PC-9 (cell line): ENCODE data around the gene ACACA. TPM values are rescaled to one million over a fixed set of nuclear protein-coding genes. Genes with fewer than 3 reads are reported as not detected.
A peak's percentile ranks its signal among the peaks of the same experiment; 100 is the strongest.

Experiments
- BruUV-seq: library from RNA; stranded (reverse); fragments of 400-500 nt; replicated peaks from 2 replicates; lab custom pipeline; 2021; lab: Mats Ljungman, UMichigan
- CTCF ChIA-PET: fragments of 300-600 bp; sonication (Branson Sonifier 250); formaldehyde crosslinking; loops from one replicate; lab custom pipeline; 2022; ENCODE audit warnings: antibody characterized with exemption; lab: Charles Lee
- POLR2A ChIA-PET: fragments of 300-600 bp; sonication (Branson Sonifier 250); formaldehyde crosslinking; loops from one replicate; lab custom pipeline; 2022; ENCODE audit warnings: antibody characterized with exemption; ENCODE audit not compliant: unreplicated experiment; lab: Charles Lee
- DNase-seq, 2 experiments: peaks; one replicate each; pipeline versions ENCODE4 v3.0.0 to v3.0.0-alpha.2; 2015 to 2022; ENCODE audit warnings: mixed read lengths in 1 of 2
- H2AFZ ChIP-seq: fragments of 200-600 bp; sonication (generic); 2 replicates; pipeline ENCODE4 v1.8.1; 2017; ENCODE audit warnings: antibody characterized with exemption
- H3F3A ChIP-seq: fragments of 200-600 bp; sonication (generic); 2 replicates; pipeline ENCODE4 v1.8.1; 2017; ENCODE audit warnings: antibody characterized with exemption, mild to moderate bottlenecking, low read depth; ENCODE audit not compliant: insufficient read depth
- H3K27ac ChIP-seq: fragments of 200-600 bp; sonication (generic); 2 replicates; pipeline ENCODE4 v1.6.1; 2016; ENCODE audit warnings: mixed run types
- H3K27me3 ChIP-seq: fragments of 200-600 bp; sonication (generic); 2 replicates; pipeline ENCODE4 v1.6.1; 2016; ENCODE audit warnings: low read depth, mixed run types; ENCODE audit not compliant: insufficient read depth
- H3K36me3 ChIP-seq: fragments of 200-600 bp; sonication (generic); 2 replicates; pipeline ENCODE4 v1.6.1; 2016; ENCODE audit warnings: low read depth, mixed run types
- H3K4me1 ChIP-seq: fragments of 200-600 bp; sonication (generic); replicated peaks from 2 replicates; pipeline ENCODE4 v1.6.1; 2016; ENCODE audit warnings: mixed run types; ENCODE audit not compliant: insufficient read depth
- H3K4me2 ChIP-seq: fragments of 200-600 bp; sonication (generic); 2 replicates; pipeline ENCODE4 v1.6.1; 2017; ENCODE audit warnings: mixed run types
- H3K4me3 ChIP-seq: fragments of 200-600 bp; sonication (generic); 2 replicates; pipeline ENCODE4 v1.6.1; 2016; ENCODE audit warnings: mixed run types
- H3K79me2 ChIP-seq: fragments of 200-600 bp; sonication (generic); 2 replicates; pipeline ENCODE4 v1.6.1; 2017; ENCODE audit warnings: low read depth, mixed run types
- H3K9me2 ChIP-seq: fragments of 200-600 bp; sonication (generic); 2 replicates; pipeline ENCODE4 v1.8.1; 2017; ENCODE audit warnings: mild to moderate bottlenecking; ENCODE audit not compliant: insufficient read depth
- H3K9me3 ChIP-seq: fragments of 200-600 bp; sonication (generic); 2 replicates; pipeline ENCODE4 v1.8.1; 2016; ENCODE audit warnings: low read depth; ENCODE audit not compliant: insufficient read depth
- H4K20me1 ChIP-seq: fragments of 200-600 bp; sonication (generic); 2 replicates; pipeline ENCODE4 v1.8.1; 2017; ENCODE audit not compliant: insufficient read depth
- EZH2 ChIP-seq: fragments of 200-600 bp; sonication (generic); IDR thresholded peaks from 2 replicates; pipeline ENCODE4 v1.8.0; 2017; ENCODE audit warnings: antibody characterized with exemption, low read depth
- intact Hi-C: fragments of 100-400 bp; cut with micrococcal nuclease; formaldehyde crosslinking; loops from one replicate; pipeline ENCODE4 v1.10.0; 2022; ENCODE audit not compliant: unreplicated experiment
- total RNA-seq: library from RNA; stranded (reverse); gene quantifications from 2 replicates; pipeline ENCODE4 v1.2.3, GENCODE V29; 2021
- TF ChIP-seq, protein P1 (sequence below): fragments of 200-600 bp; sonication (generic); conservative IDR thresholded peaks from 2 replicates; pipeline ENCODE4 v1.6.1; 2017; ENCODE audit warnings: mixed run types, antibody characterized with exemption, mild to moderate bottlenecking, moderate library complexity

Gene ACACA
- total RNA-seq, 1 experiment from 2014 or later, result 185 TPM

DNA sequence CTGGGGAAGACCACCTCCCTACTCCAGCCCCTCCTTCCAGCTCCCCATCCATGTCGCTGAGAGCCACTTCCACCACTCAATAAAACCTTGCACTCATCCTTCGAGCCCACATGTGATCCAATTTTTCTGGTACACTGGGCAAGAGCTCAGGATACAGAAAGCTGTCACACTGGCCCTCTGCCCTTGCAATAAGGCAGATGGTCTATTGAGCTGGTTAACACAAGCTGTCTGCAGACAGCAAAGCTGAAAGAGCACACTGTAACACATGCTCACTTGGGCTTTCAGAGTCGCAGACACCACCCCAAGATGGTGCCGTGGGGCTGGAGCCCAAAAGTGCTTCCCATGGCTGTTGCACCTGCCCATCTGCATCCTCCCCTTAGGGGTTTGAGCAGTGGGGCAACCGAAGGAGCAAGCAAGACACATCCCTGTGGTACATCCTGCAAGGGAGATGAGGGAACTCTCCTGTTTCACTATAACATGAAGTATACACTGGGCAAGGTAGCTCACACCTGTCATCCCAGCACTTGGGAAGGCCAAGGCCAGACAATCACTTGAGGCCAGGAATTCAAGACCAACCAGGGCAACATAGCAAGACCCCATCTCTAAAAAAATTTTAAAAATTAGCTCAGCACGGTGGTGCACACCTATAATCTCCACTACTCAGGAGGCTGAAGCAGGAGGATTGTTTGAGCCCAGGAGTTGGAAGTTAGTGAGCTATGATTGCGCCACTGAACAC, 83.6 kb downstream of the ACACA start:
- ChIA-PET POLR2A (no interaction called here), CTCF (no interaction called here)
- H3K4me3 ChIP-seq, result no peak overlapping the region
- intact Hi-C loops, result no loop called here
- no peak overlapping the region for H3K27ac ChIP-seq
- H3F3A ChIP-seq, result peaks cover 16% of the 10 kb centered on the region
- H4K20me1 ChIP-seq, result peaks cover 32% of the 10 kb centered on the region
- H3K9me3 ChIP-seq, result no peaks in the 10 kb centered on the region
- peaks cover 16% of the 10 kb centered on the region for H3K36me3 ChIP-seq
- H3K4me1 ChIP-seq, result no peaks in the 10 kb centered on the region
- no peak overlapping the region for H2AFZ ChIP-seq
- no peak overlapping the region for H3K4me2 ChIP-seq
- BruUV-seq, result no TSS peak
- H3K79me2 ChIP-seq, result peaks cover 47% of the 10 kb centered on the region
- no peaks in the 10 kb centered on the region for H3K27me3 ChIP-seq
- TF ChIP-seq, protein P1, sequence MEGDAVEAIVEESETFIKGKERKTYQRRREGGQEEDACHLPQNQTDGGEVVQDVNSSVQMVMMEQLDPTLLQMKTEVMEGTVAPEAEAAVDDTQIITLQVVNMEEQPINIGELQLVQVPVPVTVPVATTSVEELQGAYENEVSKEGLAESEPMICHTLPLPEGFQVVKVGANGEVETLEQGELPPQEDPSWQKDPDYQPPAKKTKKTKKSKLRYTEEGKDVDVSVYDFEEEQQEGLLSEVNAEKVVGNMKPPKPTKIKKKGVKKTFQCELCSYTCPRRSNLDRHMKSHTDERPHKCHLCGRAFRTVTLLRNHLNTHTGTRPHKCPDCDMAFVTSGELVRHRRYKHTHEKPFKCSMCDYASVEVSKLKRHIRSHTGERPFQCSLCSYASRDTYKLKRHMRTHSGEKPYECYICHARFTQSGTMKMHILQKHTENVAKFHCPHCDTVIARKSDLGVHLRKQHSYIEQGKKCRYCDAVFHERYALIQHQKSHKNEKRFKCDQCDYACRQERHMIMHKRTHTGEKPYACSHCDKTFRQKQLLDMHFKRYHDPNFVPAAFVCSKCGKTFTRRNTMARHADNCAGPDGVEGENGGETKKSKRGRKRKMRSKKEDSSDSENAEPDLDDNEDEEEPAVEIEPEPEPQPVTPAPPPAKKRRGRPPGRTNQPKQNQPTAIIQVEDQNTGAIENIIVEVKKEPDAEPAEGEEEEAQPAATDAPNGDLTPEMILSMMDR, result no peak
- TF ChIP-seq EZH2, result no peak
- no peak for DNase-seq
- no peaks in the 10 kb centered on the region for H3K9me2 ChIP-seq

DNA sequence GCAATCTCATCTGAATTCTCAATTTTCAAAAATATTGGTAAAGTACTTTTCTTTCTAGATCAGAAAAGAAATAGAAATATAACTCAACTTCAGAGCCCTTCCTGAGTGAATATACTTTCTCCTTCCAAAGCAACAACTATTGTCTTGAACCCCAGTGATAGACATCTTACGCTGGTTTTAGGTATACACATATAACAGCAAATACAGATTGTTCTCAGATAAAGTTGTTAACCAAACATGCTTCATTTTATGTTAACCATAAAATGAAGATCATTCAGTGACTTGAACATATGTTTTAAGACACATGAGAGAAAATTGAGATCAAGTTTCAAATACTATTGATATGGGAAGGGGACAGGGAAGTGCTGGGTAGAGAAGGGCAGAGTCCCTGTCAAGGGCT, 84.5 kb downstream of the ACACA start:
- ChIA-PET POLR2A (no interaction called here), CTCF (no interaction called here)
- no peak overlapping the region for H3K4me3 ChIP-seq
- no peak for TF ChIP-seq EZH2
- TF ChIP-seq, protein P1, result no peak
- no peak overlapping the region for H2AFZ ChIP-seq
- BruUV-seq, result no TSS peak
- H3K9me2 ChIP-seq, result no peaks in the 10 kb centered on the region
- no peak overlapping the region for H3K4me2 ChIP-seq
- no peak overlapping the region for H3K27ac ChIP-seq
- no peaks in the 10 kb centered on the region for H3K9me3 ChIP-seq
- peaks cover 10% of the 10 kb centered on the region; the same call in 1 of the 2 replicates for H3K36me3 ChIP-seq
- peaks cover 16% of the 10 kb centered on the region for H3F3A ChIP-seq
- intact Hi-C loops, result no loop called here
- DNase-seq, result no peak
- peaks cover 30% of the 10 kb centered on the region for H4K20me1 ChIP-seq
- no peaks in the 10 kb centered on the region for H3K27me3 ChIP-seq
- peaks cover 49% of the 10 kb centered on the region for H3K79me2 ChIP-seq
- no peaks in the 10 kb centered on the region for H3K4me1 ChIP-seq

DNA sequence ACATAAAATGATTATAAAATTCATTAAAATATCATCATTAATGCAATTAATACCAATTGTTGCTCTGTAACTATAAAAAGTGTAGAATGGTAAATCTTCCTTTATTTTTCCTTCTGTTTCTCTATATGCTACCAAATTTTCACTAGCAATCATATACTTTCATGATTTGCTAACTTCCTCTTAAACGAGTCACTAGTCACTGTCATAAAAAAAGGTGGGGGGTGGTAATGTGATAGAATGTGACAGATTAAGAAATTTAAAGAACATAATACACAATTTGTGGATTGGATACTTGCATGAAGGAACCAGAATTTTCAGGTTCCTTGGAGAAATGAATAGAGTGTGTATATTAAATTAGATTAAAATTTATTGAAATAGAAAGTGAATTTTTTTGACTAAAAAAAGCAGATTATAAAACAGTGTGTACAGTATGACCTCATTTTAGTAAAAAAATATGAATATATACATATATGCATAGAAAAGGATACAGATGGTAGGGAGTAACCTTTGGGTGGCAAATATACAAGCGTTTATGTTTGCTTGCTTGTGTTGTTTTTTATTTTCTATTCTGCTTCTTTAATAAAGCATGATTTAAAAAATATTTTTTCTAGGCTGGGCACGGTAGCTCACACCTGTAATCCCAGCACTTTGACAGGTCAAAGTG, 87.6 kb downstream of the ACACA start:
- peaks cover 67% of the 10 kb centered on the region for H3K79me2 ChIP-seq

More for the DNA sequence above, 87.6 kb downstream of the ACACA start:
- Histone ChIP-seq H3K27me3 (no peaks in the 10 kb centered on the region), H3K4me1 (no peaks in the 10 kb centered on the region), H3K36me3 (peaks cover 14% of the 10 kb centered on the region; the same call in 1 of the 2 replicates), H2AFZ (no peak overlapping the region), H3K4me2 (no peak overlapping the region), H3K9me3 (no peaks in the 10 kb centered on the region), H3K27ac (0 out of 2 replicates have a peak overlapping the region, but pooled peaks have one; percentile 12), H3K9me2 (no peaks in the 10 kb centered on the region), H3F3A (peaks cover 16% of the 10 kb centered on the region), H4K20me1 (peaks cover 32% of the 10 kb centered on the region), H3K4me3 (no peak overlapping the region)
- TF ChIP-seq, protein P1, result no peak
- no peak for TF ChIP-seq EZH2
- no peak for DNase-seq
- BruUV-seq, result no TSS peak
- CTCF ChIA-PET, result no interaction called here
- POLR2A ChIA-PET, result no interaction called here
- intact Hi-C loops, result no loop called here
